RPMI8226 (cell line): ENCODE measurements around the gene PDHB.

ENCODE experiments used
- DNase-seq: peaks from one replicate; pipeline ENCODE4 v3.0.0-alpha.2; 2015

The PDHB gene

GRCh38 chr3:58394339-58394738, 39.3 kb downstream of the PDHB start:
- no peak for DNase-seq

GRCh38 chr3:58392181-58392580, 41.5 kb downstream of the PDHB start:
- DNase-seq: no peak

GRCh38 chr3:58391156-58391865, 42.3 kb downstream of the PDHB start:
- DNase-seq: no peak

DNA sequence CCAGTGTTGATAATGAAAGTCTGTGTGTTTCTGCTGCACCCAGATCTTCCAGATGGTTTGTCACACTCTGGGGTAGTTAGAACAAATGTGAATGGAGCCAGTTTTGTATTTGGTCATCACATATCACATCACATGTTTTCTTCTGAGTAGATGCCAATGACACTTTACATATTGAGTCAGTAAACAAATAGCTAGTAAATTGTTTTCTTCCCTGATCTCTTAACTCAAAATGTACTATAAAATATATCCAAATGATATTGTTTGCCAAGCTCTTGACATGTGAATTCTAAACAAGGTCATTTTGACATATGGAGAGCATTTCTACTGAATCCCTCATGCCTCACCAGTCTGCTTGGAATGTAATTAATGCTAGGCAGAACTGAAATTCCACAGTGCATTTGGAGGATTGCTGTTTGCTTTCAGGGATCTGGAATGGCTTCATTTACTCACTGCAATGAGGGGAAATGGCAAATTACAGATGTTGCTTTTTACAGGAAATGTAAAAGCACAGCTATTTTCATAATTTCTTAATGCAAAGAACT, 45.0 kb downstream of the PDHB start:
- no peak for DNase-seq

GRCh38 chr3:58387650-58388546, 45.7 kb downstream of the PDHB start:
- DNase-seq: no peak

- DNase-seq: no peak
Measured at GRCh38 chr3:58386626-58387365, 46.8 kb downstream of the PDHB start.

GRCh38 chr3:58384381-58385090, 49.1 kb downstream of the PDHB start:
- DNase-seq: no peak

DNA sequence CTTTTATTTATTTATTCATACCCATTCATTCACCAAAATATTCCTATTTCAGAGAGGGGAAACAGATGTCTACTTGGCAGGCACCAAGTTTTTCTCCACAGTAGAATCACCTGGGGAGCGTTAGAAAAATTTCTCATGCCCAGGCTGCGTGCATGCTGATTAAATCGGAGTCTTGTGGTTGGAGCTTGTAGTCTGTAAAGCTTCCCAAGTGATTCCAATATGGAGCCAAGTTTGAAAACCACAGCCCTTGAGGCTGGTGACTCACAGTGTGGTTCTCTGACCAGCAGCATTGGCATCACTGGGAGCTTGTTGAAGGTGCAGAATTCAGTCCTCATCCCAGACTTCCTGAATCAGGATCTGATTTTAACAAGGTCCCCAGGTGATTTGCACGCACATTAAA, 49.7 kb downstream of the PDHB start:
- no peak for DNase-seq

DNA sequence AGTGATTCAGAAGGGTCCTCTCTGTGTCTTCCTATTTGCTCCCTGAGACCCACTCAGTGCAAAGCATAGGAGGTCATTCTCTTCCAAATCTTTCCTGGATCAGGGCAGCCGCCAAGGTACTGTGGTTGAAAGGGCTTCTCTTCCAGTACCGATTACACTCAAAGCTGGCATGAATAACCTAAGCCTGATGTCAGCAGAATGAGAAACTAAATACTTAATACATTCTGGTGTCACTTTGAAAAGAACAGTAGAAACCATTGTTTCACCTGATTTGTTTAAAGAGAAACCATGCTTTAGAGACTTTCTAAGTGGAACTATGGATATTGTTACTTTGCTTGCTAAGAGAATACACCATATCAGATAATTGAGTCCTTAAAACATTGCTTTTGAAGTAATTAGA, 50.2 kb downstream of the PDHB start:
- DNase-seq: no peak

- no peak for DNase-seq
Measured at GRCh38 chr3:58379351-58380073, 54.1 kb downstream of the PDHB start.

DNA sequence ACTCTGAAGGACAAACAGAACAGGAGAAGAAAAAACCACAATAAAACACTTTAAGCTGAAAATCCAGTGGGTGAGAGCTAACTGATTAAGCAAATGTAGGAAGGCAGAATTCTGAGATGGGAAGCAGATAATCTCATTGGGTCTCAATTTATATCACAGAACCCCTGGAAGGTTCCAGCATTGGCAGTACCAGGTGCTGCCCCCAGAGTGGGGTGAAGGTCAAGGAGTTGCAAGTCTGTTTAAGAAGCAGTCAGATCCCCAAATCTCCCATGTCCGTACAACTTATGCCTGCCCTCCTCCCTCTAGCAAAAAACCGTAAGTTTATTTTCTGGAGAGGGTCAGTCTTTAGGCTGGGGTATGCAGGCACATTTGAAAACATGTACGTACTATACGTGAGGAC, 55.9 kb downstream of the PDHB start:
- no peak for DNase-seq
